Endothelial cell of umbilical vein (primary cell): Measurements from ENCODE around the gene DLGAP1. TPM values are rescaled to one million over a fixed set of nuclear protein-coding genes. Genes with fewer than 3 reads are reported as not detected.

Experiments
- BruUV-seq: library from RNA; stranded (reverse); fragments of 400-500 nt; replicated peaks from 2 replicates; lab custom pipeline; 2021; lab: Mats Ljungman, UMichigan
- CTCF ChIA-PET: fragments of 300-600, 350-600 bp; sonication (Branson Sonifier 250); formaldehyde crosslinking; loops from one replicate; lab custom pipeline; 2021; ENCODE audit warnings: antibody characterized with exemption, inconsistent platforms; lab: Charles Lee
- POLR2A ChIA-PET: fragments of 300-600, 350-600 bp; sonication (Branson Sonifier 250); formaldehyde crosslinking; loops from one replicate; lab custom pipeline; 2021; ENCODE audit warnings: antibody characterized with exemption, inconsistent platforms; lab: Charles Lee
- DNase-seq: peaks from one replicate; pipeline ENCODE4 v3.0.0-alpha.2; 2011; ENCODE audit warnings: low read depth, low spot score
- FAIRE-seq: peaks from 2 replicates; lab custom pipeline; 2011; peaks lifted over from hg19 to GRCh38; lab: Jason Lieb, UNC
- H2AFZ ChIP-seq: 2 replicates; pipeline ENCODE4 v1.6.0; 2012; ENCODE audit warnings: low read depth, low read length, control low read depth, inconsistent platforms
- H3K27ac ChIP-seq: 2 replicates; pipeline ENCODE4 v1.5.1; 2011; ENCODE audit warnings: low read depth, mild to moderate bottlenecking, control low read depth, low read length, moderate library complexity; ENCODE audit not compliant: insufficient read depth
- H3K27me3 ChIP-seq, 2 experiments: 2 replicates each; pipeline versions ENCODE4 v1.6.0 to v1.6.1; 2011; ENCODE audit warnings: low read length in 2 of 2, mixed read lengths in 1 of 2; ENCODE audit not compliant: control insufficient read depth in 2 of 2, insufficient read depth in 2 of 2
- H3K36me3 ChIP-seq, 2 experiments: 2 replicates in 1 of 2; 3 replicates in 1 of 2; pipeline ENCODE4 v1.5.1; 2011; ENCODE audit warnings: low read length in 2 of 2, mild to moderate bottlenecking in 1 of 2, moderate library complexity in 1 of 2; ENCODE audit not compliant: control insufficient read depth in 2 of 2, insufficient read depth in 2 of 2; ENCODE audit errors: extremely low read depth in 1 of 2
- H3K4me1 ChIP-seq: 3 replicates; pipeline ENCODE4 v1.5.1; 2011; ENCODE audit warnings: mild to moderate bottlenecking, low read length; ENCODE audit not compliant: control insufficient read depth, insufficient read depth; ENCODE audit errors: extremely low read depth
- H3K4me2 ChIP-seq: 2 replicates; pipeline ENCODE4 v1.6.1; 2011; ENCODE audit warnings: low read length, control low read depth, mixed read lengths; ENCODE audit not compliant: insufficient read depth
- H3K4me3 ChIP-seq, 3 experiments: fragments of 200-600 bp in 1 of 3; sonication (generic), shearing (Covaris generic) in 1 of 3; replicated peaks in 1 of 3; 2 replicates each; pipeline ENCODE4 v1.5.1; 2011 to 2016; ENCODE audit warnings: control low read depth in 3 of 3, low read length in 3 of 3, mild to moderate bottlenecking in 2 of 3, inconsistent platforms in 1 of 3, low read depth in 1 of 3, moderate library complexity in 1 of 3; ENCODE audit not compliant: insufficient read depth in 1 of 3
- H3K79me2 ChIP-seq: 2 replicates; pipeline ENCODE4 v1.6.0; 2012; ENCODE audit warnings: low read length, inconsistent platforms; ENCODE audit not compliant: control insufficient read depth, insufficient read depth
- H3K9ac ChIP-seq: replicated peaks from 2 replicates; pipeline ENCODE3; 2011; ENCODE audit warnings: low read length, control low read depth; ENCODE audit not compliant: insufficient read depth; ENCODE audit errors: extremely low read depth
- H3K9me1 ChIP-seq: replicated peaks from 3 replicates; pipeline ENCODE4 v1.6.0; 2011; ENCODE audit warnings: mild to moderate bottlenecking, low read length; ENCODE audit not compliant: control insufficient read depth, insufficient read depth; ENCODE audit errors: extremely low read depth
- H3K9me3 ChIP-seq: replicated peaks from 2 replicates; pipeline ENCODE4 v1.5.1; 2012; ENCODE audit warnings: low read length, inconsistent platforms; ENCODE audit not compliant: control insufficient read depth, insufficient read depth
- H4K20me1 ChIP-seq: replicated peaks from 2 replicates; pipeline ENCODE3; 2011; ENCODE audit warnings: mild to moderate bottlenecking, low read length; ENCODE audit not compliant: control insufficient read depth, insufficient read depth; ENCODE audit errors: extremely low read depth
- EZH2 ChIP-seq: IDR thresholded peaks from 2 replicates; pipeline ENCODE4 v1.6.1; 2012; ENCODE audit warnings: borderline replicate concordance, low read depth, mild to moderate bottlenecking, moderate library complexity, low read length, inconsistent platforms; ENCODE audit not compliant: severe bottlenecking
- FOS ChIP-seq: IDR thresholded peaks from 2 replicates; pipeline ENCODE4 v1.6.1; 2011; ENCODE audit warnings: mild to moderate bottlenecking, low read length, moderate library complexity, borderline replicate concordance; ENCODE audit not compliant: insufficient read depth
- GATA2 ChIP-seq: IDR thresholded peaks from 2 replicates; pipeline ENCODE4 v1.7.0; 2011; ENCODE audit warnings: low read depth, mild to moderate bottlenecking, moderate library complexity, mixed read lengths, low read length; ENCODE audit not compliant: insufficient read length, insufficient read depth
- JUN ChIP-seq: IDR thresholded peaks from 2 replicates; pipeline ENCODE4 v1.6.1; 2011; ENCODE audit warnings: borderline replicate concordance, low read depth; ENCODE audit not compliant: insufficient read length, insufficient read depth
- MAX ChIP-seq: IDR thresholded peaks from 2 replicates; pipeline ENCODE4 v1.6.1; 2011; ENCODE audit not compliant: insufficient read depth, insufficient read length
- MYC ChIP-seq: IDR thresholded peaks from one replicate; pipeline ENCODE4 v1.6.1; 2011; ENCODE audit warnings: mild to moderate bottlenecking, low read depth, low read length
- POLR2A ChIP-seq: IDR thresholded peaks from 2 replicates; pipeline ENCODE4 v1.6.1; 2012; ENCODE audit warnings: low read depth, mild to moderate bottlenecking, control low read depth, low read length
- POLR2AphosphoS5 ChIP-seq: IDR thresholded peaks from 2 replicates; pipeline ENCODE4 v1.6.1; 2012; ENCODE audit warnings: low read depth, mild to moderate bottlenecking, control low read depth, low read length, moderate library complexity; ENCODE audit not compliant: insufficient read depth
- dilution Hi-C: fragments of 300-500 bp; cut with MboI; formaldehyde crosslinking; loops from one replicate; pipeline ENCODE4 v1.15.0; 2019; ENCODE audit warnings: low sequenced_read_pairs; ENCODE audit not compliant: extremely low pct_ligation_motif_present
- intact Hi-C: fragments of 100-400 bp; cut with micrococcal nuclease; formaldehyde crosslinking; loops from one replicate; pipeline ENCODE4 v1.10.0; 2022
- polyA plus RNA-seq, 4 experiments: library from polyadenylated mRNA; depleted of rRNA in 3 of 4; stranded (reverse) in 3 of 4; unstranded in 1 of 4; fragments of >200 nt; gene quantifications; 2 replicates each; pipeline versions ENCODE4 v1.2.1 to v1.2.3, GENCODE V29; 2011 to 2012; ENCODE audit warnings: missing spikeins in 1 of 4
- total RNA-seq: library from RNA; stranded (reverse); gene quantifications from 2 replicates; pipeline ENCODE4 v1.2.3, GENCODE V29; 2021
- TF ChIP-seq, protein P1 (sequence below), 2 donors: IDR thresholded peaks; 1 replicate in 1 of 2; 2 replicates in 1 of 2; pipeline ENCODE4 v1.5.1; 2011; ENCODE audit warnings: low read length in 2 of 2, mild to moderate bottlenecking in 2 of 2, moderate library complexity in 2 of 2, control low read depth in 1 of 2, inconsistent platforms in 1 of 2, low read depth in 1 of 2; ENCODE audit not compliant: insufficient read depth in 1 of 2; ENCODE audit errors: extremely low read depth in 1 of 2

The DLGAP1 gene
- total and polyA plus RNA-seq, 2 donors (not counting 3 experiments of a cell fraction or from before 2014, with no cell fraction given): 0.04 TPM; not detected in 1

GRCh38 chr18:3725115-3725514 lies 730.0 kb downstream of the DLGAP1 start:
- DNase-seq (no peak), FAIRE-seq (no peak)
- Histone ChIP-seq H3K9me3 (no peaks in the 10 kb centered on the region), H2AFZ (no peak overlapping the region), H4K20me1 (no peaks in the 10 kb centered on the region), H3K9ac (no peak overlapping the region), H3K79me2 (no peaks in the 10 kb centered on the region), H3K4me2 (no peak overlapping the region), H3K27ac (no peak overlapping the region), H3K36me3 (no peaks in the 10 kb centered on the region), H3K4me3 (no peak overlapping the region), H3K9me1 (no peaks in the 10 kb centered on the region), H3K4me1 (peaks cover 9% of the 10 kb centered on the region), H3K27me3 (no peaks in the 10 kb centered on the region)
- ChIA-PET CTCF (interaction anchor here (2.2 to 4.0 kb wide), 3 partner anchors 22 to 144 kb away, joined by 7 to 17 read pairs (median 12); no protein-coding TSS in a partner anchor), POLR2A (interaction anchor here (0.7 kb wide), 1 partner anchor 476 kb away, joined by 3 read pairs; no protein-coding TSS in a partner anchor)
- intact Hi-C loops (no loop called here), dilution Hi-C loops (no loop called here)
- no TSS peak for BruUV-seq
- TF ChIP-seq POLR2A (no peak), MAX (no peak), FOS (no peak), MYC (no peak), GATA2 (no peak), JUN (no peak), EZH2 (no peak), POLR2AphosphoS5 (no peak)
- TF ChIP-seq, protein P1, sequence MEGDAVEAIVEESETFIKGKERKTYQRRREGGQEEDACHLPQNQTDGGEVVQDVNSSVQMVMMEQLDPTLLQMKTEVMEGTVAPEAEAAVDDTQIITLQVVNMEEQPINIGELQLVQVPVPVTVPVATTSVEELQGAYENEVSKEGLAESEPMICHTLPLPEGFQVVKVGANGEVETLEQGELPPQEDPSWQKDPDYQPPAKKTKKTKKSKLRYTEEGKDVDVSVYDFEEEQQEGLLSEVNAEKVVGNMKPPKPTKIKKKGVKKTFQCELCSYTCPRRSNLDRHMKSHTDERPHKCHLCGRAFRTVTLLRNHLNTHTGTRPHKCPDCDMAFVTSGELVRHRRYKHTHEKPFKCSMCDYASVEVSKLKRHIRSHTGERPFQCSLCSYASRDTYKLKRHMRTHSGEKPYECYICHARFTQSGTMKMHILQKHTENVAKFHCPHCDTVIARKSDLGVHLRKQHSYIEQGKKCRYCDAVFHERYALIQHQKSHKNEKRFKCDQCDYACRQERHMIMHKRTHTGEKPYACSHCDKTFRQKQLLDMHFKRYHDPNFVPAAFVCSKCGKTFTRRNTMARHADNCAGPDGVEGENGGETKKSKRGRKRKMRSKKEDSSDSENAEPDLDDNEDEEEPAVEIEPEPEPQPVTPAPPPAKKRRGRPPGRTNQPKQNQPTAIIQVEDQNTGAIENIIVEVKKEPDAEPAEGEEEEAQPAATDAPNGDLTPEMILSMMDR (IDR thresholded peaks at IDR 0.05; ENCODE audit: extremely low read depth in 1 of 2, insufficient read depth in 1 of 2, low read depth in 1 of 2, low read length in 2 of 2): no peak
